Left ventricle myocardium inferior (tissue), 1 donor: ENCODE data around the gene XPNPEP2. TPM values are rescaled to one million over a fixed set of nuclear protein-coding genes. Genes with fewer than 3 reads are reported as not detected.

Source experiments
- DNase-seq: peaks from one replicate; pipeline ENCODE4 v3.0.0-alpha.2; 2020
- H3K27ac ChIP-seq: fragments of 200-600 bp; replicated peaks from 2 replicates; pipeline ENCODE4 v1.8.0; 2021
- H3K27me3 ChIP-seq: fragments of 200-600 bp; 2 replicates; pipeline ENCODE4 v1.8.0; 2021; ENCODE audit warnings: low read depth
- H3K36me3 ChIP-seq: fragments of 200-600 bp; 2 replicates; pipeline ENCODE4 v1.8.0; 2021
- H3K4me1 ChIP-seq: fragments of 200-600 bp; 2 replicates; pipeline ENCODE4 v1.8.0; 2021
- H3K4me3 ChIP-seq: fragments of 200-600 bp; 2 replicates; pipeline ENCODE4 v1.8.0; 2021; ENCODE audit warnings: mild to moderate bottlenecking, moderate library complexity
- H3K9me3 ChIP-seq: fragments of 200-600 bp; replicated peaks from 2 replicates; pipeline ENCODE4 v1.8.0; 2021
- CTCF ChIP-seq: fragments of 200-600 bp; IDR thresholded peaks from 2 replicates; pipeline ENCODE4 v1.8.0; 2021; ENCODE audit warnings: antibody characterized with exemption, mild to moderate bottlenecking, borderline replicate concordance
- intact Hi-C: fragments of 100-400 bp; cut with micrococcal nuclease; formaldehyde crosslinking; loops from one replicate; pipeline ENCODE4 v1.11.0; 2022
- total RNA-seq: library from RNA; stranded (reverse); fragmentation: NEBNext Ultra II Directional; extraction: Animal tissue kit (Norgen Biotek cat#: 25700); gene quantifications from one replicate; pipeline ENCODE4 v1.2.1, GENCODE V29; 2021
- donor health status: DM: no; HTN: yes; CAD: no; lungs with severe emphysema.

The XPNPEP2 gene
- total RNA-seq, 1 donor from 2014 or later, result 1.3 TPM

DNA sequence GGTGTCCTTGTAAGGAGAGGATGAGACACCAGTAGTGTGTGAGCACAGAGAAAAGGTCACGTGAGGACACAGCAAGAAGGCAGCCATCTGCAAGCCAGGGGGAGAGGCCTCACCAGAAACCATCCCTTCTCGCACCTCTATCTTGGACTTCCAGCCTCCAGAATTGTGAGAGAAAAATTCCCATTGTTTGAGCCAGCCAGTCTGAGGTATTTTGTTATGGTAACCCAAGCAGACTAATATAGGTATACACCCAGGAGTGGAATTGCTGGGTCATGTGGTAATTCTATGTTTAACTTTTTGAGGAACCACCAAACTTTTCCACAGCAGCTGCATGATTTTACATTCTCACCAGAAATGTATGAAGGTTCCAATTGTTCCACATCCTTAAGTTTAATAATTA is 79.3 kb downstream of the XPNPEP2 start:
- no peak for DNase-seq
- Histone ChIP-seq H3K27me3 (no peaks in the 10 kb centered on the region), H3K27ac (no peak overlapping the region), H3K4me1 (no peaks in the 10 kb centered on the region), H3K9me3 (no peaks in the 10 kb centered on the region), H3K4me3 (no peak overlapping the region), H3K36me3 (no peaks in the 10 kb centered on the region)
- TF ChIP-seq CTCF, result no peak
- intact Hi-C loops, result no loop called here

Other genes with a start within 250 kb of the XPNPEP2 start
- 31.3 TPM for gene SMARCA1, start 215.5 kb upstream of the XPNPEP2 start, total RNA-seq
- 10.2 TPM for gene OCRL, start 198.7 kb upstream of the XPNPEP2 start, total RNA-seq
- gene APLN, start 84.0 kb upstream of the XPNPEP2 start, total RNA-seq, result 15.9 TPM
- 2.2 TPM for gene SASH3, start 41.0 kb downstream of the XPNPEP2 start, total RNA-seq
- 11.9 TPM for gene ZDHHC9, start 104.9 kb downstream of the XPNPEP2 start, total RNA-seq
- gene UTP14A, start 167.2 kb downstream of the XPNPEP2 start, total RNA-seq, result 7.5 TPM
- 8.2 TPM for gene BCORL1, start 243.7 kb downstream of the XPNPEP2 start, total RNA-seq